SIG-M5 (cell line): ENCODE results near the gene ARHGAP35.
"Not testable (repeated sequence)": the region's sequence is repeated elsewhere in the genome, so short reads cannot be mapped to it uniquely, and the experiment has no call there.

ENCODE experiments used
- DNase-seq: peaks from one replicate; lab custom pipeline; 2025; lab: John Stamatoyannopoulos, UW

The ARHGAP35 gene

DNA sequence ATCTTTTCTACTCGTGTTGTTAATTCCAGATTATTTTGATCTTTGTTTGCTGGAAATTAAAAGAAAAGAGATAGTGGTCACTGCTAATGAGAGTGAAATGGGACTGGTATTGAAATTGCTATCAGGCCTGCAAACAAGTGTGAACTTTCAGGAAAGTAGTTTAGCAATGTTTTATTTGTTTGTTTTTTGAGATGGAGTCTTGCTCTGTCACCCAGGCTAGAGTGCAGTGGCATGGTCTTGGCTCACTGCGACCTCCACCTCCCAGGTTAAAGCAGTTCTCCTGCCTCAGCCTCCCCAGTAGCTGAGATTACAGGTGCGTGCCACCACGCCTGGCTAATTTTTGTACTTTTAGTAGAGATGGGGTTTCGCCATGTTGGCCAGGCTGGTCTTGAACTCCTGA is 10.4 kb downstream of the ARHGAP35 start:
- not testable (repeated sequence) for DNase-seq

- DNase-seq = no peak
These were observed 12.2 kb downstream of the ARHGAP35 start for GRCh38 chr19:46872967-46873366.

- no peak for DNase-seq
These were observed 14.4 kb downstream of the ARHGAP35 start for GRCh38 chr19:46875234-46875633.

GRCh38 chr19:46875657-46876056 is 14.9 kb downstream of the ARHGAP35 start:
- no peak for DNase-seq

DNA sequence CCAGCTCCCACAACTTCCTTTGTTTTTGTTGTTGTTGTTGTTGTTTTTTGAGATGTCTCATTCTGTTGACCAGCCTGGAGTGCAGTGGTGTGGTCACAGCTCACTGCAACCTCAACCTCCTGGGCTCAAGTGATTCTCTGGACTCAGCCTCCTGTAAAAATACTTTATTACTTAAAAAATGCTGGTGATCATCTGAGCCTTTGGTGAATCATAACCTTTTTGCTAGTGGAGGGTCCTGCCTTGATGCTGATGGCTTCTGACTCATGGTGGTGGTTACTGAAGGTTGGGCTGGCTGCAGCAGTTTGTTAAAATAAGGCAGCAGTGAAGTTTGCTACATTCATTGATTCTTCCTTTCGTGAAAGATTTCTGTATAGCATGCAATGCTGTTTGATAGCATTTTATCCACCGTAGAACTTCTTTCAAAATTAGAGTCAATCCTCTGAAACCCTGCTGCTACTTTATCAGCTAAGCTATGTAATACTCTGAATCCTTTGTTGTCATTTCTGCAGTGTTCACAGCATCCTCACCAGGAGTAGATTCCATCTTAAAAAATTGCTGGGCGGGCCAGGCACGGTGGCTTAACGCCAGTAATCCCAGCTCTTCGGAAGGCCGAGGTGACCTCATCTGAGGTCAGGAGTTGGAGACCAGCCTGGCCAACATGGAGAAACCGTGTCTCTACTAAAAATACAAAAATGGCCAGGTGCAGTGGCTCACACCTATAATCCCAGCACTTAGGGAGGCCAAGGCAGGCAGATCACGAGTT is 18.0 kb downstream of the ARHGAP35 start:
- DNase-seq = no peak

DNA sequence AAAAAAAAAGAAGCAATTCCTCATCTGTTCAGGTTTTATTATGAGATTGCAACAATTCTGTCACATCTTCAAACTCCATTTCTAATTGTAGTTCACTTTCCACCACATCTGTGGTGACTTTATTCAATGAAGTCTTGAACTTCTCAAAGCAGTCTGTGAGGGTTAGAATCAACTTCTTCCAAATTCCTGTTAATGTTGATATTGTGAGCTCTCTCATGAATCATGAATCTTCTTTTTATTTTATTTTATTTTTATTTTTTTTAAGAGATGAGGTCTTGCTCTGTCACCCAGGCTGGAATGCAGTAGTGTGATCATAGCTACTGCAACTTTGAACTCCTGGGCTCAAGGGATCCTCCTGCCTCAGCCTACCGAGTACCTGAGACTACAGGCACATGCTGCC is 19.6 kb downstream of the ARHGAP35 start:
- no peak for DNase-seq

GRCh38 chr19:46881092-46881491 is 20.3 kb downstream of the ARHGAP35 start:
- DNase-seq = no peak

- DNase-seq = no peak
These were observed 21.2 kb downstream of the ARHGAP35 start for GRCh38 chr19:46882034-46882433.

DNA sequence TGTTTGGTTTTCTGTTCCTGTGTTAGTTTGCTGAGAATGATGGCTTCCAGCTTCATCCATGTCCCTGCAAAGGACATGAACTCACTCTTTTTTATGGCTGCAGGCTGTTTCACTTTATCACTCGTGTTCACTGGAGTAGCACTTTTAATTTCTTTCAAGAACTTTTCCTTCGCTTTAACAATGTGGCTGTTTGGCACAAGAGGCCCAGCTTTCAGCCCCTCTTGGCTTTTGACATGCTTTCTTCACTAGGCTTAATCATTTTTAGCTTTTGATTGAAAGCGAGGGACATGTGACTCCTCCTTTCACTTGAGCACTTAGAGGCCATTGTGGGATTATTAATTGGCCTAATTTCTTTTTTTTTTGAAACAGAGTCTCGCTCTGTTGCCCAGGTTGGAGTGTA is 22.0 kb downstream of the ARHGAP35 start:
- not testable (repeated sequence) for DNase-seq

DNA sequence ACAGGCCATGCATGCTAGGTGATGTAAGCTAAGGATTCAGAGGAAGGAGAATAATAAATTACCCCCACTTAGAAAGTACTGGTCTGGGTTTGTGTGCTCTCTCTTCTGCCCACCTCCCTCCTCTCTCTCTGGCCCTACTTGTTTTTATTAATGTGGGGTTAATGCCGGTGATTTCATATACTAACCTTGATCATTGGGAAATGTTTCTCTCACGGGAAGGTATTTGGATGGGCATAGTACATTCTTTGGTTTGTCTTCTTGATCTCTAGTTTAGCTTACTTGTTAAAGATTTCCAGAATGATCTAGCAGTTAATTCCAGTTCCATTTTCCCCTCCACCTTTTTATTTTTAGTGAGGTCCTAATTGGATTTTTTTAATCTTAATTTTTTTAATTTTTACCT is 24.6 kb downstream of the ARHGAP35 start:
- DNase-seq = no peak

- DNase-seq = no peak
These were observed 25.9 kb downstream of the ARHGAP35 start for GRCh38 chr19:46886546-46887239.

- DNase-seq = no peak
These were observed 26.5 kb downstream of the ARHGAP35 start for GRCh38 chr19:46887240-46887782.

DNA sequence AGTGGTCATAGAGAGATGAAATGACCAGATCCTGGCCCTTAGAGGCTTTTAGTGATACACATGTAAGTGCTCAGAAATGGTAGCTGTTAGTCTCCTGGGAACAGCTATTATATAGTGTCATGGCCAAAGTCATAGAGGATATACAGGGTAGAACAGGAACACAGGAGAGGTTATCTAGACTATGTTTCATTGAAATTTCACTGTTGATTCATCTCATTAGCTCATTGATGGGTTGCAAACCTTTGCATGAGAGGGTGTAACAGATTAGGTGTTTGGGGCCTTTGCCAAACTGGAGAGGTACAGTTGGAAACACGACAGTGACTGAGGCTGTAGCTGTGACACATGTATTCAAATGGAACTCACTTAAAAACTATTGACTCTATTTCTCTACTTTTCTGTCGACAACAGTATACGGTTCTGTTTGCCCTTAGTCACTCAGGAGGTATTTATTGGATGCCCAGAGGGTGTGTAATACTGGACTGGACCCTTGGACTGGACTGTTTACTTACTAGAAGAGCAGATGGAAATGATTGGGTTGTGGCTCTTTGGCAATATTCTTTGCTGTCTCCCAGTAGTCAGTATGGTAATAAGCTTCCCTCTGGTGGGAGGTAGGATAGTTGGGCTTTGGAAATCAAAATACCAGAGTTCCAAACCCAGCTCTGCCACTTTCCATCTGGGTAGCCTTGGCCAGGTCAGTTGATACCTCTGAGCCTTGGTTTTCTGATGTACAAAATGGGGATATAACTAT is 29.8 kb downstream of the ARHGAP35 start:
- DNase-seq = no peak

DNA sequence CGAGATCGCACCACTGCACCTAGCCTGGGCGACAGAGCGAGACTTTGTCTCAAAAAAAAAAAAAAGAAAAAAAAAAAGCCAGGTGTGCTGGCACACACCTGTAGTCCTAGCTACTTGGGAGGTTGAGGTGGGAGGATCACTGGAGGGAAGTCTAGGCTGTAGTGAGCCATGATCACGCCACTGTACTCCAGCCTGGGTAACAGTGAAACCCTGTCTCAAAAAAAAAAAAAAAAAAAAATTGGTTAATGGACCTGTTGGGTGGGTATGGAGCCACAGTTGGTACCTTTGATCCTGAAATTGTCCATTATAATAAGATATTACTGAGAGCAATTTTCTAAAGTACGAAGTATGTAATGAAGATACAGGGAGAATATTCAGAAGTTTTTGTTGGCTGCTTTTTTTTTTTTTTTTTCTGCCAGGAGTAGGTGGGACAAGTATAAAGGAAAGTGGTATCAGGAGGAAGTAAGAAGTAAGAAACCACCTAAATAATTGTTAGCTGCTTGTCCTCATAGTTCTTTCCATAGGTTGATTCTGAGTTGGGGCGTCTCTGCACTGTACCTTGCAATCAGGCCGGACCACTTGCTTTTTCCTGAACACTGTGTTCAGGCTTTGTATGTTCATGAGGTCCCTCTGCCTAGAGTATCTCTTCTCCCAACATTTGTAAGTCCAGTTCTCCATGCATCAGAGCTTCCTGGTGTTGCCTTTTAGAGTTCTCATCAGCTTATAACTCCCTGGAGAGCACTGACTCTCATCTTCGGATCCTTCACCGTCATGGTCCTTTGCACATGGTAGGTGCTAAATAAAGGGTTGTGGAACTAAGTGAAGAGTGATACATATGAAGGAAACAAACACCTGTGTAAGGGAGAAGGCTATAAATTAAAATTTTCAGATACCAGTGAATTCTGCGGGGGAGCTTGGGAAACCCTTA is 31.7 kb downstream of the ARHGAP35 start:
- no peak for DNase-seq

DNA sequence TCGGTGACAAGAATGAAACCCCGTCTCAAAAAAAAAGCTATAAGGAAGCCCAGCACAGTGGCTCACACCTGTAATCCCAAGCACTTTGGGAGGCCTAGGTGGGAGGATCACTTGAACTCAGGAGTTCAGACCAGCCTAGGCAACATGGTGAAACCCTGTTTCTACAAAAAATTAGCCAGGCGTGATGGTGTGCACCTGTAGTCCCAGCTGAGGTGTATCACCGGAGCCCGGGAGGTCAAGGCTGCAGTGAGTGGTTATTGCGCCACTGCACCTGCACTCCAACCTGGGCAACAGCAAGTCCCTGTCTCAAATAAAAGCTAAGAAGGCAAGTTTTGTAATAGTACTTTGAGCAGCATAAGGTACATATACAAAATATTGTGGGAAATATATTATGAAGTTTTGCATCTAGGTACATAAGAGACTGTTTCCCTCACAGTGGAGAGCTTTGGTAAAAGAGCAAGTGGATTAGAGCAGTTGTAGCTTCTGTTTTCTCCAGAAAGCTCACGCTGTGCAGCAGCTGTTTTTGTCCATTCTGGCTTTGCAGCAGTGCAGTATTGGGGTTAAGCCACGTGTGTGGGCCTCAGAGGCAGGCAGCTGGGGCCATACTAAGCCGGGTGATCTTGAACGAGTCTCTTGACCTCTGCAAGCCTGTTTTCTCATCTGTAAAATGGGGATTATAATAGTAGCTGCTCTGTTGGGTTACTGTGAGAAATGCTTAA is 35.4 kb downstream of the ARHGAP35 start:
- no peak for DNase-seq

GRCh38 chr19:46898731-46899130 is 37.9 kb downstream of the ARHGAP35 start:
- no peak for DNase-seq

DNA sequence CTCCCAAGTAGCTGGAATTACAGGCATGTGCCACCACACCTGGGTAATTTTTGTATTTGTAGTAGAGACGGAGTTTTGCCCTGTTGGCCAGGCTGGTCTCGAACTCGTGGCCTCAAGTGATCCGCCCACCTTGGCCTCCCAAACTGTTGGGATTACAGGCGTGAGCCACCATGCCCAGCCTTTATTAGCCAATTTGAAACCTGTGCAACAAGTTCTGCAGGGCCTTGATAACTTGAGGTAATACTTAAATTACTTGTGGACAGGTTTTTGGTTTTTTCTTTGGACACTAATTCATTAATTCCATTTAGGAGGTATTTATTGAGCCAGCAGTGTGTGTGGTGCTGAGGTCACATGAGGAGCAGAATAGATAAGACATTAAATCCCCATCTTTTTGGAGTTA is 39.5 kb downstream of the ARHGAP35 start:
- DNase-seq = no peak

GRCh38 chr19:46901701-46902401 is 41.1 kb downstream of the ARHGAP35 start:
- no peak for DNase-seq

DNA sequence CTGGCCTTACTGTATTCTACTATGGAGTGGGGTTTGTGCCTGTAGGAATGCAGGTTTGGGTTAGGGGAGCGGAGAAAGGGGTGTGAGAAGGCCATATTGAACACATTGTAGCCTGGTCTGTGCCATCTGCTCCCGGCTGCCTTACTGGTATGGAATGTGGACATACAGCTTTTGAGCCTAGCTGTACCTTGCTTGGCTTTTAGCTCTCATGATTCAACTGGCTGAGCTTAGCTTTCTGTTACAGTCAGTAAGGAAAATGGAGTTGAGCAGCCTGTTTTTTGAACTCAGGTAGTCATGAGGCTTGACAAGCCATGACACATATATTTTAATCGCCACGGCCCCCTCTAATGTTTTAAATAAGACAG is 41.6 kb downstream of the ARHGAP35 start:
- DNase-seq = no peak

DNA sequence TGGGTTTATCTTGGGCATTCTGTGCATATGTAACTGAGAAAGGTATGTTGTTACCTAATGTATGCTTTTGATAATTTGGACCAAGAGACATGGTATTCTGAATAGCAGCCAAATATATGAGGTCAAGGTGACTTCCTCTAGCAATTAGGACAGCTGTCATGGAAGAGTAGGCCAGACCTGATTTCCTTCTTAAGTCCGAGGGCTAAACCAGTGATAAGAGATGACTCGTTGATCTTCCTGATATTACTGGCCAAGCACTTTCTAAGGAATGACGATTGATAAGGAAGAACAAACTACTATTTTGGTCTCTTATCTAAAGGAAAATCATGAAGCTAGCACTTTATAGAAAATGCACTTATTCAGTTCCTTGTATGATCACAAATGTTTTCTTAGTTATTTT is 42.7 kb downstream of the ARHGAP35 start:
- DNase-seq = no peak
